ENCODE data around the gene ELAC2.
A peak's percentile ranks its signal among the peaks of the same experiment; 100 is the strongest.
"Not testable (repeated sequence)": the region's sequence is repeated elsewhere in the genome, so short reads cannot be mapped to it uniquely, and the experiment has no call there.

Gene ELAC2

GRCh38 chr17:12985431-12986293 lies 32.2 kb downstream of the ELAC2 start:
- peak; percentile 68 for DNase-seq

GRCh38 chr17:12983991-12984884 lies 33.6 kb downstream of the ELAC2 start:
- peak; percentile 94 for DNase-seq

- no peak for DNase-seq
Measured at GRCh38 chr17:12982224-12982623, 35.6 kb downstream of the ELAC2 start.

GRCh38 chr17:12979826-12980500 lies 37.9 kb downstream of the ELAC2 start:
- DNase-seq = no peak

- DNase-seq = no peak
Measured at GRCh38 chr17:12979246-12979645, 38.6 kb downstream of the ELAC2 start.

GRCh38 chr17:12978787-12979186 lies 39.0 kb downstream of the ELAC2 start:
- DNase-seq = not testable (repeated sequence)

- peak; percentile 24 for DNase-seq
Measured at GRCh38 chr17:12977008-12977751, 40.6 kb downstream of the ELAC2 start.

- peak; percentile 13 for DNase-seq
Measured at GRCh38 chr17:12974005-12974531, 43.8 kb downstream of the ELAC2 start.

GRCh38 chr17:12973496-12974004 lies 44.3 kb downstream of the ELAC2 start:
- no peak for DNase-seq

- no peak for DNase-seq
Measured at GRCh38 chr17:12967962-12968361, 49.9 kb downstream of the ELAC2 start.

- DNase-seq = no peak
Measured at GRCh38 chr17:12966413-12966812, 51.4 kb downstream of the ELAC2 start.

- DNase-seq = no peak
Measured at GRCh38 chr17:12965988-12966387, 51.8 kb downstream of the ELAC2 start.

GRCh38 chr17:12964840-12965239 lies 53.0 kb downstream of the ELAC2 start:
- no peak for DNase-seq

- DNase-seq = no peak
Measured at GRCh38 chr17:12964162-12964561, 53.7 kb downstream of the ELAC2 start.

- DNase-seq = no peak
Measured at GRCh38 chr17:12963505-12963904, 54.3 kb downstream of the ELAC2 start.

- DNase-seq = no peak
Measured at GRCh38 chr17:12961655-12962054, 56.2 kb downstream of the ELAC2 start.

GRCh38 chr17:12959441-12959840 lies 58.4 kb downstream of the ELAC2 start:
- DNase-seq = peak; percentile 49

GRCh38 chr17:12958786-12959185 lies 59.0 kb downstream of the ELAC2 start:
- DNase-seq = peak; percentile 72

GRCh38 chr17:12955521-12955920 lies 62.3 kb downstream of the ELAC2 start:
- no peak for DNase-seq

GRCh38 chr17:12953156-12953555 lies 64.7 kb downstream of the ELAC2 start:
- DNase-seq = no peak

- DNase-seq = no peak
Measured at GRCh38 chr17:12952012-12952411, 65.8 kb downstream of the ELAC2 start.

- no peak for DNase-seq
Measured at GRCh38 chr17:12947047-12947446, 70.8 kb downstream of the ELAC2 start.
